Measurements from ENCODE around the gene CACNA1I. TPM values are rescaled to one million over a fixed set of nuclear protein-coding genes. Genes with fewer than 3 reads are reported as not detected.
A peak's percentile ranks its signal among the peaks of the same experiment; 100 is the strongest.

CACNA1I gene
- total and polyA plus RNA-seq, 2 donors (not counting 3 experiments of a cell fraction or from before 2014, with no cell fraction given): not detected

GRCh38 chr22:39524089-39524752 is 46.3 kb upstream of the CACNA1I start:
- Histone ChIP-seq H3K9me3 (replicated peaks; ENCODE audit: control insufficient read depth, insufficient read depth, low read length) (no peaks in the 10 kb centered on the region), H3K79me2 (ENCODE audit: control insufficient read depth, insufficient read depth, low read length) (peaks cover 53% of the 10 kb centered on the region), H3K4me3 (replicated peaks in 1 of 3; ENCODE audit: insufficient read depth in 1 of 3, low read depth in 1 of 3, low read length in 3 of 3) (no peak overlapping the region), H3K36me3 (ENCODE audit: control insufficient read depth in 2 of 2, extremely low read depth in 1 of 2, insufficient read depth in 2 of 2, low read length in 2 of 2) (peaks cover 5 to 24% of the 10 kb centered on the region in 2 experiments), H3K4me1 (ENCODE audit: control insufficient read depth, extremely low read depth, insufficient read depth, low read length) (peaks cover 13% of the 10 kb centered on the region), H3K27ac (ENCODE audit: insufficient read depth, low read depth, low read length) (no peak overlapping the region), H2AFZ (ENCODE audit: low read depth, low read length) (no peak overlapping the region), H4K20me1 (replicated peaks; ENCODE audit: control insufficient read depth, extremely low read depth, insufficient read depth, low read length) (no peaks in the 10 kb centered on the region), H3K27me3 (ENCODE audit: control insufficient read depth in 2 of 2, insufficient read depth in 2 of 2, low read length in 2 of 2) (no peaks in the 10 kb centered on the region), H3K9me1 (replicated peaks; ENCODE audit: control insufficient read depth, extremely low read depth, insufficient read depth, low read length) (no peaks in the 10 kb centered on the region), H3K9ac (replicated peaks; ENCODE audit: extremely low read depth, insufficient read depth, low read length) (no peak overlapping the region), H3K4me2 (ENCODE audit: insufficient read depth, low read length) (no peak overlapping the region)
- dilution Hi-C loops (cut with MboI; ENCODE audit: extremely low pct_ligation_motif_present, low sequenced_read_pairs): no loop called here
- DNase-seq (ENCODE audit: low read depth, low spot score) (no peak), FAIRE-seq (peak; percentile 37)
- ChIA-PET POLR2A (interaction anchor here (0.7 to 2.5 kb wide), 4 partner anchors 22 to 755 kb away, joined by 3 to 11 read pairs (median 6); partner anchors contain the start of gene MIEF1), CTCF (interaction anchor here (0.7 to 2.5 kb wide), 6 partner anchors 10 to 512 kb away, joined by 3 to 17 read pairs (median 6); partner anchors contain the start of gene RPL3)
- BruUV-seq (replicated peaks): no TSS peak
- intact Hi-C loops (cut with micrococcal nuclease): loop anchor here (10.0 kb wide), 2 partner anchors 269 to 349 kb away; no protein-coding TSS in a partner anchor
- TF ChIP-seq CTCF (IDR thresholded peaks at IDR 0.05; ENCODE audit: extremely low read depth in 1 of 2, insufficient read depth in 1 of 2, low read depth in 1 of 2, low read length in 2 of 2) (no peak), MYC (IDR thresholded peaks at IDR 0.05; ENCODE audit: low read depth, low read length) (no peak), FOS (IDR thresholded peaks at IDR 0.05; ENCODE audit: borderline replicate concordance, insufficient read depth, low read length) (no peak), EZH2 (IDR thresholded peaks at IDR 0.05; ENCODE audit: borderline replicate concordance, low read depth, low read length, severe bottlenecking) (no peak), POLR2A (IDR thresholded peaks at IDR 0.05; ENCODE audit: low read depth, low read length) (no peak), GATA2 (IDR thresholded peaks at IDR 0.05; ENCODE audit: insufficient read depth, insufficient read length, low read depth, low read length) (no peak)
